Subcutaneous abdominal adipose tissue (tissue), 5 donors: ENCODE results near the gene RGS12.

Experiments used
- H3K27ac ChIP-seq: one replicate; pipeline ENCODE4 v1.7.0; 2013; ENCODE audit warnings: low read depth, mild to moderate bottlenecking, inconsistent platforms, low read length, moderate library complexity
- H3K27me3 ChIP-seq, 5 donors: one replicate each; pipeline ENCODE4 v1.7.0; 2013; ENCODE audit warnings: low read length in 5 of 5, inconsistent platforms in 1 of 5; ENCODE audit not compliant: control insufficient read depth in 5 of 5, insufficient read depth in 4 of 5
- H3K36me3 ChIP-seq, 5 donors: one replicate each; pipeline ENCODE4 v1.7.0; 2013; ENCODE audit warnings: low read length in 5 of 5; ENCODE audit not compliant: control insufficient read depth in 5 of 5, insufficient read depth in 5 of 5
- H3K4me1 ChIP-seq, 5 donors: one replicate each; pipeline ENCODE4 v1.7.0; 2013; ENCODE audit warnings: low read length in 5 of 5, mild to moderate bottlenecking in 3 of 5, moderate library complexity in 1 of 5; ENCODE audit not compliant: control insufficient read depth in 5 of 5, insufficient read depth in 5 of 5
- H3K4me3 ChIP-seq, 5 donors: one replicate each; pipeline ENCODE4 v1.7.0; 2013; ENCODE audit warnings: low read length in 5 of 5, low read depth in 1 of 5
- H3K9ac ChIP-seq, 5 donors: one replicate each; pipeline ENCODE4 v1.7.0; 2013; ENCODE audit warnings: low read length in 5 of 5, mild to moderate bottlenecking in 4 of 5, moderate library complexity in 3 of 5
- H3K9me3 ChIP-seq, 5 donors: one replicate each; pipeline ENCODE4 v1.7.0; 2013; ENCODE audit warnings: low read length in 5 of 5; ENCODE audit not compliant: control insufficient read depth in 5 of 5
- donor health status: healthy.
- donor health status: healthy.
- donor health status: healthy.
- donor health status: healthy.
- donor health status: healthy.

The RGS12 gene

DNA sequence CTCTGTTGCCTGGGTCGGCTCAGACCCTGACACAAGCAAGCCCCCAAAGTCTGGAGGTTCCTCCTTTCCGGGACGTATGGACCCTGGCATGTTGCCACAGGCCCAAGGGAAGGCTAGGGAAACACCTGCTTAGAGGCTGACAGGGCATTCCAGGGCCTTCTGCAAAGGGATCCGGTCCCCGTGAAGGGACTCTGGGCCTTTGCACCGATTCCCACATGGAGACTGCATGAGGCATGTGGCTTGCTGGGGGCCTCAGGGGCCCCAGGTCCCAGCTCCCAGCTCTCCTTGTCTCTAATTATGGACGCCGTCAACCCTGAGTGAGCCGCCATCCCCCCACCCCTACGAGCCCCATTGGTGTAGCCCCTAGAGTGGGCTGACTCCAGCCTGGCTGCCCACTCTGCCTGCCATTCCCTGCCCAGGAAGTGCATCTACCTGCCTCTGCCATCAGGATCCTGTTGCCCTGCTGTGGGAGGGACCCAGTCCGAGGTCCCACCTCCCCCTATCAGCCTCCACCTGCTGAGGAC lies 4.2 kb upstream of the RGS12 start:
- Histone ChIP-seq H3K4me1 (peaks cover 0 to 53% (median 36%) of the 10 kb centered on the region in 5 donors), H3K36me3 (no peaks in the 10 kb centered on the region), H3K9ac (no peak overlapping the region), H3K27me3 (peaks cover 0 to 21% (median 17%) of the 10 kb centered on the region in 5 donors), H3K4me3 (no peak overlapping the region), H3K27ac (no peak overlapping the region), H3K9me3 (no peaks in the 10 kb centered on the region)

DNA sequence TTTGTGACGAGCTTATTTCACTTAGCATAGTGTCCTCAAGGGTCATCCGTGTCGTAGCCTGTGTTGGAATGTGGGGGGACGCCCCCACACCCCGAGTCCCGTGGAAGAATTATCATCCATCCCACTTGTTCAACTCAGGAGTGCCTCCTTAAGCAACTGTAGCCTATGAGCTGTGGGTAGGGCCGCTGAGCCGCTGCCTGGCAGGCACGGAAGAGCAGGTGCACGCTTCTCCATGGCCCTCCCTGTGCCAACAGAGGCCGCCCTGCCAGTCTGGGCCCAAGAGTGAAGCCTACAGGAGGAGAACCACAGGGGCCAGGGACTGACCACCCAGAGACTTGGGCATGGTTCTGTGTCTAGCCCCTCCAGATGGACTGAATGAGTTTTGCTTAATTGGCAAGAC lies 2.3 kb upstream of the RGS12 start:
- Histone ChIP-seq H3K4me3 (no peak overlapping the region), H3K27me3 (peaks cover 0 to 21% (median 13%) of the 10 kb centered on the region in 5 donors), H3K36me3 (no peaks in the 10 kb centered on the region), H3K9ac (no peak overlapping the region), H3K4me1 (peaks cover 1 to 59% (median 45%) of the 10 kb centered on the region in 5 donors), H3K27ac (no peak overlapping the region), H3K9me3 (no peaks in the 10 kb centered on the region)

GRCh38 chr4:3290889-3291321 lies 1.9 kb upstream of the RGS12 start:
- H3K9ac ChIP-seq = no peak overlapping the region
- peaks cover 0 to 21% (median 13%) of the 10 kb centered on the region in 5 donors for H3K27me3 ChIP-seq
- peaks cover 1 to 55% (median 42%) of the 10 kb centered on the region in 5 donors for H3K4me1 ChIP-seq
- H3K27ac ChIP-seq = no peak overlapping the region
- H3K9me3 ChIP-seq = no peaks in the 10 kb centered on the region
- H3K36me3 ChIP-seq = no peaks in the 10 kb centered on the region
- no peak overlapping the region for H3K4me3 ChIP-seq

- peak overlapping the region in 4 of 5 donors; percentile 76 to 89 (median 85) for H3K9ac ChIP-seq
- H3K27me3 ChIP-seq = peaks cover 0 to 20% (median 11%) of the 10 kb centered on the region in 5 donors
- peak overlapping the region; percentile 71 for H3K27ac ChIP-seq
- H3K4me1 ChIP-seq = peaks cover 1 to 49% (median 37%) of the 10 kb centered on the region in 5 donors
- H3K9me3 ChIP-seq = peaks cover 0 to under 1% (median 0%) of the 10 kb centered on the region in 5 donors
- H3K4me3 ChIP-seq = peak overlapping the region; percentile 59 to 90 (median 81)
- H3K36me3 ChIP-seq = no peaks in the 10 kb centered on the region
Observed at GRCh38 chr4:3291411-3291968, 1.3 kb upstream of the RGS12 start.

- H3K27ac ChIP-seq = peak overlapping the region; percentile 71
- H3K9me3 ChIP-seq = peaks cover 0 to 2% (median 0%) of the 10 kb centered on the region in 5 donors
- no peaks in the 10 kb centered on the region for H3K36me3 ChIP-seq
- peaks cover 0 to 16% (median 8%) of the 10 kb centered on the region in 5 donors for H3K27me3 ChIP-seq
- H3K4me3 ChIP-seq = peak overlapping the region; percentile 59 to 90 (median 81)
- H3K9ac ChIP-seq = peak overlapping the region in 4 of 5 donors; percentile 76 to 89 (median 85)
- peaks cover 1 to 44% (median 36%) of the 10 kb centered on the region in 5 donors for H3K4me1 ChIP-seq
Observed at GRCh38 chr4:3291969-3292570, 751 bp upstream of the RGS12 start.

- peak overlapping the region; percentile 74 for H3K27ac ChIP-seq
- peaks cover 1 to 34% (median 28%) of the 10 kb centered on the region in 5 donors for H3K4me1 ChIP-seq
- peak overlapping the region; percentile 68 to 75 (median 71) for H3K4me3 ChIP-seq
- H3K9me3 ChIP-seq = peaks cover 0 to 7% (median 3%) of the 10 kb centered on the region in 5 donors
- H3K36me3 ChIP-seq = no peaks in the 10 kb centered on the region
- peak overlapping the region; percentile 19 to 92 (median 83) for H3K9ac ChIP-seq
- H3K27me3 ChIP-seq = peaks cover 0 to 1% (median 0%) of the 10 kb centered on the region in 5 donors
Observed at GRCh38 chr4:3293401-3294391, 875 bp downstream of the RGS12 start.

DNA sequence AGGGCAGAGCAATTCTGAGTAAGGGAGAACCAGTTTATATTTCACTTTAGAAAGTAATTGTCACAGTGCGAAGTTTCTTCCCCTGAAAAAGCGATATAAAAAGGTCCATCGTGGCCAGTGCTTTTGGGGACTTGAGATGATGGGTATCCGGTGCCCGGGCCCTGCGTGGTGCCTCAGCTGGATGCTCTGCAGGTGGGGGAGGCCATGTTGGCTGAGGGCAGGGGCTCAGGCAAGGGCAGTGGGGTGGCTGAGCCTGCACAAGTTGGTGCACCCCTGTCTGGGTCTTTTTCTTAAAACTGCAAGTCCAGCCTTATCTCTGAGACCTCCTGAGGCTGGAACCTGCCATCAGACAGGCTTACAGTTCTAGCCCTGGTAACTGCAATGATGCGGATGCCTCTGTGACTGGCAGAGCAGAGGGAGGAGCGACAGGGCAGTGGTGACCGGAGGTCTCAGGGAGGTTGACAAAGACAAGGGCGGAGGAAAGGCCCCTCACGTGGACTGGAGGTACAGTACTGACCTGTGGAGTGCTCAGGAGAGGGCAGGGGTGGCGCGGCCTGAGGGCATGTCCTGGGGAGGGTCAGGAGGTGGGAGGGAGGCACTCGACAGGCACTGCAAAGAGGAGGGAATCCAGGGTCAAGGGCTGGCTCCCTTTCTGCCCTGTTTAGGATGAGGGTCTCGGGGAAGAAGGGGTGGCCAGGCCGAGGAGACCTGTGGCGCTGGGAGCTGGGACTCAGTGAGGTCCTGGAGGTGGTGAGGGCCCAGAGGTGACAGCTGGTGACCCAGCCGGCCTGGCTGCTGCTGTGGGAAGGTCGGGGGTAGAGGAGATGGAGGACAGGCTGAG lies 1.8 kb downstream of the RGS12 start:
- H3K27ac ChIP-seq = peak overlapping the region; percentile 74
- H3K4me3 ChIP-seq = peak overlapping the region in 2 of 5 donors; percentile 72 to 75
- no peaks in the 10 kb centered on the region for H3K27me3 ChIP-seq
- H3K36me3 ChIP-seq = no peaks in the 10 kb centered on the region
- H3K4me1 ChIP-seq = peaks cover 1 to 36% (median 30%) of the 10 kb centered on the region in 5 donors
- H3K9ac ChIP-seq = peak overlapping the region in 2 of 5 donors; percentile 77 to 92
- peaks cover 0 to 7% (median 3%) of the 10 kb centered on the region in 5 donors for H3K9me3 ChIP-seq

DNA sequence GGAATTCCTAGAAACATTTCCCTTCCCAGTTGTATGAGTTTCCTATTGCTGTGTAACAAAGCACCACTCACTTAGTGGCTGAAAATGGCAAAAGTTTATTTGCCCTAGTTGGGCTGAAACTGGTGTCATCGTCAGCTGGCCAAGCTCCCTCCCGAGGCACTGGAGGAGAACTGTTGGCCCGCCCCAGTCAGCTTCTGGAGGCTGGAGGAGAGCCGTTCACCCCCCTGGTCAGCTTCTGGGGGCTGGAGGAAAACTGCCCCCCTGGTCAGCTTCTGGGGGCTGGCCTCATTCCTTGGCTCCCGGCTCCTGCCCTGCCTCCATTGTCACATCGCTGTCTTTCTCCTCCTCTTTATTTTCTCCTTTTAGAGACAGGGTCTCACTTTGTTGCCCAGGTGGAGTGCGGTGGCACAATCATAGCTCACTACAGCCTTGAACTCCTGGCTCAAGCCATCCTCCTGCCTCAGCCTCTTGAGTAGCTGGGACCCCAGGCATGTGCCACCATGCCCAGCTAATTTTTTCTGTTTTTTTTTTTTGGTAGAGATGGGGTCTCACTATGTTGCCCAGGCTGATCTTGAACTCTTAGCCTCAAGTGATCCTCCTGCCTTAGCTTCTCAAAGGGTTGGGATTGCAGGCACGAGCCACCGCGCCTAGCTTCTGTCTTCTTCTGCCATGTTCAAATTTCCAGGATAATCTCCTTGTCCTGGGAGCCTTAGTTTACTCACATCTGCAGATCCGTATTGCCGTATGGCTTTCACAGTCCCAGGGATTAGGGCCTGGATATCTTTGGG lies 3.2 kb downstream of the RGS12 start:
- Histone ChIP-seq H3K27me3 (no peaks in the 10 kb centered on the region), H3K27ac (no peak overlapping the region), H3K36me3 (no peaks in the 10 kb centered on the region), H3K4me3 (no peak overlapping the region), H3K9me3 (peaks cover 0 to 7% (median 3%) of the 10 kb centered on the region in 5 donors), H3K9ac (no peak overlapping the region), H3K4me1 (peaks cover 1 to 36% (median 30%) of the 10 kb centered on the region in 5 donors)
